ENCODE results near the gene BCAS3.
"Not testable (repeated sequence)": the region's sequence is repeated elsewhere in the genome, so short reads cannot be mapped to it uniquely, and the experiment has no call there.

Gene BCAS3

DNA sequence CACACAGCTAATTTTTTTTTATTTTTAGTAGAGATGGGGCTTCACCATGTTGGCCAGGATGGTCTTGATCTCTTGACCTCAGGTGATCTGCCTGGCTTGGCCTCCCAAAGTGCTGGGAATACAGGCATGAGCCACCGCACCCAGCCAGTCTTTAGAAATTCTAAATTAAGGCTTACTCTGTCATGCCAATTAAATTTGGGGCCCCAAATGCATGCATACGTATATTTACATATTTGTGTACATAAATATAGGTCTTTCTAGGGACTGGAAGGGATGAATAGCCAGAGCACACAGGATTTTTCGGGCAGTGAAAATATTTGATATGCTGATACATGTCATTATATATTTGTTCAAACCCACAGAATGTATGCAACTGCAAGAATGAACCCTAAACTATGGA lies 105.1 kb downstream of the BCAS3 start:
- DNase-seq (ENCODE audit: low read depth in 1 of 2, low spot score in 1 of 2), result no peak

- no peak for DNase-seq (ENCODE audit: low read depth in 1 of 2, low spot score in 1 of 2)
Observed at GRCh38 chr17:60790205-60790604, 112.6 kb downstream of the BCAS3 start.

GRCh38 chr17:60792250-60792898 lies 114.7 kb downstream of the BCAS3 start:
- no peak for DNase-seq (ENCODE audit: low read depth in 1 of 2, low spot score in 1 of 2)

GRCh38 chr17:60798576-60798975 lies 120.9 kb downstream of the BCAS3 start:
- DNase-seq (ENCODE audit: low read depth in 1 of 2, low spot score in 1 of 2), result no peak

DNA sequence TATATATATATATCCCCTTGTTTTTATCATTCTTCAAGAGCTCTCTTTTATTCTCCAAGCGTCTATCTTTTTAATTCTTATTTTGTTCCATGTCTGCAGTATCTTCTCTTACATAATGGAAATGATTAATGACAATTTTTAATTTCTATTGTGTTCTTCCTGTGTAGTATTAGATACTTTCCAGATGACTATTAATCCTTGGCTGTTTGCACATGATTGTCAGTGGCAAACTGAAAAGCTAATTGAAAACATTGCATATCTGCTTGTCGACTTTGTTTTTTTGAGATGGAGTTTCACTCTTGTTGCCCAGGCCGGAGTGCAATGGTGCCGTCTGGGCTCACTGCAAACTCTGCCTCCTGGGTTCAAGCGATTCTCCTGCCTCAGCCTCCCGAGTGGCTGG lies 124.7 kb downstream of the BCAS3 start:
- no peak for DNase-seq (ENCODE audit: low read depth in 1 of 2, low spot score in 1 of 2)

DNA sequence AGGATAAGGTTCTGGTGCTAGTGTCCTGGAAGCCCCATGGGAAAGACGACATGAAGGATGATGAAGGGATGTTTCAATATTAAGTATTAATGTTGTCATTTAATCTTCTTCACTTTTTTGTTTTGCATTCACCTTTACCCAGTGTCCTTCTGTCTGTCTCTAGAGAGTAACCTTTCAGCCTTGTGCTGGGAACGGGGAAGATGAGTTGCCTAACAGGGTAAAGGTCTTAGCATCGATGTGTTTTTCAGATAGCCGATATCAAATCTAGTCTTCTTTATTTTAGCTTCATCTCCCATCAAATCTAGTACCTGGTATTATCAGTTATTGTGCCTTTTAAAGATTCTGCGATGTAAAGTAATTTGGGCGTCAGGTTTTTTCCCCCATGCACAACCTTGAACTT lies 125.4 kb downstream of the BCAS3 start:
- no peak for DNase-seq (ENCODE audit: low read depth in 1 of 2, low spot score in 1 of 2)

DNA sequence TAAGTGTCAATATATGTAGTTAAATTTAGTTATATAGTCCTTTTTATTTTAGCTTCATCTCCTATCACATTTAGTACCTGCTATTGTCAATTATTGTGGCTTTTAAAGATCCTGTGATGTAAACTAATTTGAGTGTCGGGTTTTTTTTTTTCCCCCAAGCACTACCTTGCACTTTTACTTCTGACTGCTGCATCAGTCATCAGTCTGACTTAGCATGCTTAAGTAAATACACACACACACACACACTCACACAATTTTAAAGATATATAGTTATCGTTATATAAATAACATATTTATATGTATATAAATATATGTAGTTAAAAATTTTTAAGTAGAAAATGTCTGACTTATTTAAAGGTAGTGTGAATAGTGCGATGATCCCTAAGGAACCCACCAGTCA lies 127.2 kb downstream of the BCAS3 start:
- no peak for DNase-seq (ENCODE audit: low read depth in 1 of 2, low spot score in 1 of 2)

- DNase-seq (ENCODE audit: low read depth in 1 of 2, low spot score in 1 of 2), result no peak
Observed at GRCh38 chr17:60809421-60809820, 131.8 kb downstream of the BCAS3 start.

DNA sequence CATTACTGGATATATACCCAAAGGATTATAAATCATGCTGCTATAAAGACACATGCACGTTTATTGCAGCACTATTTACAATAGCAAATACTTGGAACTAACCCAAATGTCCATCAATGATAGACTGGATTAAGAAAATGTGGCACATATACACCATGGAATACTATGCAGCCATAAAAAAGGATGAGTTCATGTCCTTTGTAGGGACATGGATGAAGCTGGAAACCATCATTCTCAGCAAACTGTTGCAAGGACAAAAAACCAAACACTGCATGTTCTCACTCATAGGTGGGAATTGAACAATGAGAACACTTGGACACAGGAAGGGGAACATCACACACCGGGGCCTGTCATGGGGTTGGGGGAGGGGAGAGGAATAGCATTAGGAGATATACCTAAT lies 137.3 kb downstream of the BCAS3 start:
- DNase-seq (ENCODE audit: low read depth in 1 of 2, low spot score in 1 of 2), result not testable (repeated sequence)

GRCh38 chr17:60817192-60817591 lies 139.5 kb downstream of the BCAS3 start:
- no peak for DNase-seq (ENCODE audit: low read depth in 1 of 2, low spot score in 1 of 2)

- no peak for DNase-seq (ENCODE audit: low read depth in 1 of 2, low spot score in 1 of 2)
Observed at GRCh38 chr17:60819447-60820130, 141.9 kb downstream of the BCAS3 start.

GRCh38 chr17:60823515-60823914 lies 145.9 kb downstream of the BCAS3 start:
- no peak for DNase-seq (ENCODE audit: low read depth in 1 of 2, low spot score in 1 of 2)

- no peak for DNase-seq (ENCODE audit: low read depth in 1 of 2, low spot score in 1 of 2)
Observed at GRCh38 chr17:60825351-60825750, 147.7 kb downstream of the BCAS3 start.

DNA sequence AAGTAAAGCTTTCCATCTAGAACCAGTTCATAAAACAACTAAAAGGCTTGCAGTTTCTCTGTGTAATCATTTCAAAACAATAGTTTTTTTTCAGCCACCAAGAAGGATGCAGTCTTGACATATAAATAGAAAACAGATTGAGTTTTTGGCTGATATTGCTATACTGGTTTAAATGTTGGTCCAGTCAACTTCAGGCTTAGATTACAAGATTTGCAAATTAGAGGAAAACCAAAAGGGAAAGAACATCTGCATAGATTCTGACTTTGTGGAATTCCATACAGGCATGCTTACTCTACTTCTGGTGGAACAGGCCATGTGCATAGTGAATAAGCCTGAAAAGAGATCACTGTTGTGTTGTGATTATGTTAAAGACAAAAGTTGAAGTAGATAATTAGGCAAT lies 150.3 kb downstream of the BCAS3 start:
- DNase-seq (ENCODE audit: low read depth in 1 of 2, low spot score in 1 of 2), result no peak

GRCh38 chr17:60832151-60832585 lies 154.5 kb downstream of the BCAS3 start:
- DNase-seq (ENCODE audit: low read depth in 1 of 2, low spot score in 1 of 2), result no peak

DNA sequence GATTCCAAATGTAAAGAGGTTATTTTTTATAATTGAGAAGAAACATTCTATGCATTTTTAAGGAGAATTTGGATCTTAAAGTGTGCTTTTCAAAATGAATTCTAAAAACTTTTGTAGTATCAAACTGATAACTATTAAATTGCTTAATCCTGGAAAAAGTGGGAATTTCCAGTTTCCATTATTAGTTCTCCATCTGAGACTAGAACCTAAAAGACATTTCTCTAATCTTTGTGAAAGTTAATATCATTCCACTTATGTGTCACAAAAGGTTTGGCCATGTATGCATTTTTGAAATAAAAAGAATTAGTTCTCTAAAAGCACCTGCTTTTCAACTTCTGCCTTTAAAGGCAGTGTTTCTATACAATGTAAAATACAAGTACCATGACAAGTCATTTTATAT lies 155.0 kb downstream of the BCAS3 start:
- no peak for DNase-seq (ENCODE audit: low read depth in 1 of 2, low spot score in 1 of 2)

- no peak for DNase-seq (ENCODE audit: low read depth in 1 of 2, low spot score in 1 of 2)
Observed at GRCh38 chr17:60840456-60840855, 162.8 kb downstream of the BCAS3 start.

DNA sequence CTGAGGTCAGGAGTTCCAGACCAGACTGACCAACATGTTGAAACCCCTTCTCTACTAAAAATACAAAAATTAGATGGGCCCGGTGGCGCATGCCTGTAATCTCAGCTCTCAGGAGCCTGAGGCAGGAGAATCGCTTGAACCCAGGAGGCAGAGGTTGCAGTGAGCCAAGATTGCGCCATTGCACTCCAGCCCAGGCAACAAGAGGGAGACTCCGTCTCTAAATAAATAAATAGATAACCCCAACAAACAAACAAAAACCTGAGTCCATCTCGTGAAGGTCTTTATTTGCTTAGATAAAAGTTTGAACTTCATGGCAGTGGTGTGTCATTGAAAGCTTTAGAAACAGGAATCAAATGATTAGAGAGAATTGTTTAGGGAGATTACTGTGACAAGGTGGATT lies 167.4 kb downstream of the BCAS3 start:
- DNase-seq (ENCODE audit: low read depth in 1 of 2, low spot score in 1 of 2), result no peak

DNA sequence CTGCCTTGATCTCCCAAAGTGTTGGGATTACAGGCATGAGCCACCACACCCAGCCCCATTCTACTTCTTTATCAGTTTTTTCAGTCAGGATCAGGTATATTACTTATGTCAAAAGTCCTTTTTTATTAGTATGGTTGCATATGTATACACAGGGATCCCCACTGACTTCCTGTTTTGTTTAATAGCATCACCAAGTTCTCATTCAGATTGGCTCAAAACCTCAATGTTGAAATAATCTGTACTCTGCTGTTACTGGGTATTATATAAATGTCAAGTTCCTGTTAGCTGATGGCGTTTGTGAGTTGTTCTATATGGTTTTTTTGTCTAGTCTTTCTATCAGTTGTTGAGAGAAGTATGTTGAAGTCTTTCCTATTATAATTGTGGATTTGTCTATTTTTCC lies 168.5 kb downstream of the BCAS3 start:
- DNase-seq (ENCODE audit: low read depth in 1 of 2, low spot score in 1 of 2), result no peak

DNA sequence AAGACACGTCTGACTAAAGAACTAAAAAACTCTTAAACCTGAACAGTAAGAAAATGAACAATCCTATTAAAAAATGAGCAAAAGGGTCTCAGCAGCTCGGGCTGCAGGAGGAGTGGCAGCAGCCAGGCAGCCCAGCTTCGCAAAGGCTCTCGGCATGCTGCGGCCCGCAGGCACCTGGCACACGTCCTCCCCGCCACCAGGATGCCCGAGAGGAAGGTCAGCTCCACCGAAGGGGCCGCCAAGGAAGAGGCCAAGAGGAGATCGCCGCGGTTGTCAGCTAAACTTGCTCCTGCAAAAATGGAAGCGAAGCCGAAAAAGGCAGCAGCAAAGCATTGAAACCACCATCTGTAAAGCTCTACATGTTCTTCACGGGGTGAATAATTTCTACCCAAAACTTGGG lies 173.5 kb downstream of the BCAS3 start:
- DNase-seq (ENCODE audit: low read depth in 1 of 2, low spot score in 1 of 2), result no peak

- DNase-seq (ENCODE audit: low read depth in 1 of 2, low spot score in 1 of 2), result no peak
Observed at GRCh38 chr17:60857556-60858080, 180.0 kb downstream of the BCAS3 start.

DNA sequence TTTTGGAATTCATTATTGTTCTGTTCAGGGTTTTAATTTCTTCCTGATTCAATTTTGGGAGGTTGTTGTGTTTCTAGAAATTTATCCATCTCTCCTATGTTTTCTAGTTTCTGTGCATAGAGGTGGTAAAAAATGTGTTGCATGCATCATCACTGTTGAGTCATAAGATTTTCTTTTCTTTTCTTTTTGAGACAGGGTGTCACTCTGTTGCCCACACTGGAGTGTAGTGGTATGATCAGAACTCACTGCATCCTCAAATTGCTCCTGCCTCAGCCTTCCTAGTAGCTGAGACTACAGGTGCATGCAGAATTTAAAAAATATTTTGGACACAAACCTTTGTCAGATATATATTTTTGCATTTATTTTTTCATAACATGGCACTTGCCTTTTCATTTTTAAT lies 184.8 kb downstream of the BCAS3 start:
- DNase-seq (ENCODE audit: low read depth in 1 of 2, low spot score in 1 of 2), result no peak

Data from activated T-helper 1 cell treated with anti-CD3 and anti-CD28 coated beads, Interleukin-2, amount 50 U/mL, for 16 hours (primary cell).